ENCODE measurements around the gene RCAN1. TPM values are rescaled to one million over a fixed set of nuclear protein-coding genes. Genes with fewer than 3 reads are reported as not detected.

The RCAN1 gene
- total RNA-seq, 1 experiment from 2014 or later, result 5.6 TPM

GRCh38 chr21:34530261-34530660 is 84.7 kb downstream of the RCAN1 start:
- in situ Hi-C loops (cut with HindIII; ENCODE audit: low pct_unique_long_range_greater_than_20kb, low sequenced_read_pairs), result no loop called here
- no peak for DNase-seq (ENCODE audit: low read depth)

GRCh38 chr21:34528131-34528561 is 86.8 kb downstream of the RCAN1 start:
- DNase-seq (ENCODE audit: low read depth), result no peak
- in situ Hi-C loops (cut with HindIII; ENCODE audit: low pct_unique_long_range_greater_than_20kb, low sequenced_read_pairs), result no loop called here

GRCh38 chr21:34526618-34527290 is 88.2 kb downstream of the RCAN1 start:
- in situ Hi-C loops (cut with HindIII; ENCODE audit: low pct_unique_long_range_greater_than_20kb, low sequenced_read_pairs), result no loop called here
- peak; percentile 94 for DNase-seq (ENCODE audit: low read depth)

- in situ Hi-C loops (cut with HindIII; ENCODE audit: low pct_unique_long_range_greater_than_20kb, low sequenced_read_pairs), result no loop called here
- no peak for DNase-seq (ENCODE audit: low read depth)
These were observed 88.7 kb downstream of the RCAN1 start for GRCh38 chr21:34526241-34526617.

- DNase-seq (ENCODE audit: low read depth), result no peak
- in situ Hi-C loops (cut with HindIII; ENCODE audit: low pct_unique_long_range_greater_than_20kb, low sequenced_read_pairs), result no loop called here
These were observed 90.0 kb downstream of the RCAN1 start for GRCh38 chr21:34524646-34525601.

GRCh38 chr21:34523019-34523555 is 91.8 kb downstream of the RCAN1 start:
- DNase-seq (ENCODE audit: low read depth), result no peak
- in situ Hi-C loops (cut with HindIII; ENCODE audit: low pct_unique_long_range_greater_than_20kb, low sequenced_read_pairs), result no loop called here

- no peak for DNase-seq (ENCODE audit: low read depth)
- in situ Hi-C loops (cut with HindIII; ENCODE audit: low pct_unique_long_range_greater_than_20kb, low sequenced_read_pairs), result no loop called here
These were observed 92.6 kb downstream of the RCAN1 start for GRCh38 chr21:34522284-34522683.

- in situ Hi-C loops (cut with HindIII; ENCODE audit: low pct_unique_long_range_greater_than_20kb, low sequenced_read_pairs), result no loop called here
- no peak for DNase-seq (ENCODE audit: low read depth)
These were observed 93.4 kb downstream of the RCAN1 start for GRCh38 chr21:34521561-34521960.

GRCh38 chr21:34520764-34521508 is 94.0 kb downstream of the RCAN1 start:
- in situ Hi-C loops (cut with HindIII; ENCODE audit: low pct_unique_long_range_greater_than_20kb, low sequenced_read_pairs), result no loop called here
- no peak for DNase-seq (ENCODE audit: low read depth)

- in situ Hi-C loops (cut with HindIII; ENCODE audit: low pct_unique_long_range_greater_than_20kb, low sequenced_read_pairs), result no loop called here
- DNase-seq (ENCODE audit: low read depth), result no peak
These were observed 94.6 kb downstream of the RCAN1 start for GRCh38 chr21:34520281-34520680.

GRCh38 chr21:34519694-34520093 is 95.2 kb downstream of the RCAN1 start:
- in situ Hi-C loops (cut with HindIII; ENCODE audit: low pct_unique_long_range_greater_than_20kb, low sequenced_read_pairs), result no loop called here

GRCh38 chr21:34519016-34519415 is 95.9 kb downstream of the RCAN1 start:
- in situ Hi-C loops (cut with HindIII; ENCODE audit: low pct_unique_long_range_greater_than_20kb, low sequenced_read_pairs), result no loop called here
- no peak for DNase-seq (ENCODE audit: low read depth)

More at GRCh38 chr21:34519694-34520093, 95.2 kb downstream of the RCAN1 start:
- DNase-seq (ENCODE audit: low read depth), result no peak

- no peak for DNase-seq (ENCODE audit: low read depth)
- in situ Hi-C loops (cut with HindIII; ENCODE audit: low pct_unique_long_range_greater_than_20kb, low sequenced_read_pairs), result no loop called here
These were observed 96.6 kb downstream of the RCAN1 start for GRCh38 chr21:34518301-34518700.

- in situ Hi-C loops (cut with HindIII; ENCODE audit: low pct_unique_long_range_greater_than_20kb, low sequenced_read_pairs), result no loop called here
- no peak for DNase-seq (ENCODE audit: low read depth)
These were observed 97.2 kb downstream of the RCAN1 start for GRCh38 chr21:34517491-34518245.

GRCh38 chr21:34517039-34517438 is 97.9 kb downstream of the RCAN1 start:
- in situ Hi-C loops (cut with HindIII; ENCODE audit: low pct_unique_long_range_greater_than_20kb, low sequenced_read_pairs), result no loop called here

GRCh38 chr21:34514576-34515115 is 100.3 kb downstream of the RCAN1 start:
- in situ Hi-C loops (cut with HindIII; ENCODE audit: low pct_unique_long_range_greater_than_20kb, low sequenced_read_pairs), result no loop called here
- DNase-seq (ENCODE audit: low read depth), result no peak

More at GRCh38 chr21:34517039-34517438, 97.9 kb downstream of the RCAN1 start:
- no peak for DNase-seq (ENCODE audit: low read depth)

- no peak for DNase-seq (ENCODE audit: low read depth)
- in situ Hi-C loops (cut with HindIII; ENCODE audit: low pct_unique_long_range_greater_than_20kb, low sequenced_read_pairs), result no loop called here
These were observed 101.7 kb downstream of the RCAN1 start for GRCh38 chr21:34513129-34513675.
